SK-N-SH (cell line): Measurements from ENCODE around the gene KMT2A.

Source experiments
- CTCF ChIP-seq: fragments of 200-600 bp; sonication (generic); IDR thresholded peaks from 2 replicates; pipeline ENCODE4 v1.6.1; 2017; ENCODE audit warnings: antibody characterized with exemption, mild to moderate bottlenecking, moderate library complexity
- EZH2phosphoT487 ChIP-seq: fragments of 200-600 bp; sonication (generic); IDR thresholded peaks from 2 replicates; pipeline ENCODE4 v1.6.1; 2017; ENCODE audit warnings: low read depth, mixed run types, mild to moderate bottlenecking, antibody characterized with exemption, moderate library complexity, borderline replicate concordance
- FOXM1 ChIP-seq: IDR thresholded peaks from 2 replicates; pipeline ENCODE4 v1.4.0; 2012; ENCODE audit warnings: low read depth, mild to moderate bottlenecking
- GATA2 ChIP-seq: sonication (generic); formaldehyde crosslinking; IDR thresholded peaks from 2 replicates; pipeline ENCODE4 v1.5.0; 2020; ENCODE audit warnings: mild to moderate bottlenecking, missing genetic modification reagents
- NRF1 ChIP-seq: IDR thresholded peaks from 2 replicates; pipeline ENCODE4 v1.6.1; 2012; ENCODE audit warnings: low read depth, mild to moderate bottlenecking, low read length
- POLR2AphosphoS5 ChIP-seq: IDR thresholded peaks from 2 replicates; pipeline ENCODE4 v1.6.1; 2012; ENCODE audit warnings: low read depth, low read length
- RAD21 ChIP-seq: IDR thresholded peaks from 2 replicates; pipeline ENCODE4 v1.6.1; 2012; ENCODE audit warnings: mild to moderate bottlenecking, low read length
- RCOR1 ChIP-seq: fragments of 150-350 bp; IDR thresholded peaks from 2 replicates; pipeline ENCODE4 v1.6.1; 2017; ENCODE audit warnings: antibody characterized with exemption, low read length
- REST ChIP-seq: IDR thresholded peaks from 2 replicates; pipeline ENCODE4 v1.6.1; 2012; ENCODE audit warnings: mild to moderate bottlenecking, low read depth, low read length, moderate library complexity
- RXRA ChIP-seq: IDR thresholded peaks from 2 replicates; pipeline ENCODE4 v1.4.0; 2012; ENCODE audit warnings: low read depth, mild to moderate bottlenecking, borderline replicate concordance
- SIN3A ChIP-seq: IDR thresholded peaks from 2 replicates; pipeline ENCODE4 v1.6.1; 2012; ENCODE audit warnings: low read depth, mild to moderate bottlenecking, low read length, moderate library complexity, borderline replicate concordance
- TAF1 ChIP-seq: IDR thresholded peaks from 2 replicates; pipeline ENCODE4 v1.6.1; 2012; ENCODE audit warnings: low read depth, mild to moderate bottlenecking, low read length, moderate library complexity, borderline replicate concordance
- YY1 ChIP-seq: IDR thresholded peaks from 2 replicates; pipeline ENCODE4 v1.4.0; 2012; ENCODE audit warnings: low read depth, mild to moderate bottlenecking

- TF ChIP-seq SIN3A (no peak), POLR2AphosphoS5 (no peak), FOXM1 (no peak), TAF1 (no peak), CTCF (no peak), NRF1 (no peak), EZH2phosphoT487 (no peak), YY1 (no peak), RXRA (no peak), GATA2 (CRISPR knock-in tag) (no peak), REST (no peak), RAD21 (no peak), RCOR1 (no peak)
Measured at GRCh38 chr11:118560806-118561205, 124.5 kb downstream of the KMT2A start.
